Neural crest cell (in vitro differentiated cells): Measurements from ENCODE around the gene PAK4. TPM values are rescaled to one million over a fixed set of nuclear protein-coding genes. Genes with fewer than 3 reads are reported as not detected.
"Not testable (repeated sequence)": the region's sequence is repeated elsewhere in the genome, so short reads cannot be mapped to it uniquely, and the experiment has no call there.

Experiments
- DNase-seq: peaks from one replicate; pipeline ENCODE4 v3.0.0; 2021; ENCODE audit warnings: low read depth, mixed read lengths, low spot score
- H3K27ac Mint-ChIP-seq: one replicate; pipeline ENCODE4 v1.8.0; 2021; ENCODE audit warnings: mild to moderate bottlenecking, mixed read lengths; ENCODE audit not compliant: unreplicated experiment
- H3K27me3 Mint-ChIP-seq: 2 replicates; pipeline ENCODE4 v1.8.0; 2021; ENCODE audit warnings: low read depth, mild to moderate bottlenecking, mixed read lengths
- H3K36me3 Mint-ChIP-seq: 2 replicates; pipeline ENCODE4 v1.8.0; 2021; ENCODE audit warnings: low read depth, mild to moderate bottlenecking, mixed read lengths
- H3K4me1 Mint-ChIP-seq: 2 replicates; pipeline ENCODE4 v1.8.0; 2021; ENCODE audit warnings: mixed read lengths
- H3K4me3 Mint-ChIP-seq: one replicate; pipeline ENCODE4 v1.8.0; 2021; ENCODE audit warnings: mild to moderate bottlenecking, mixed read lengths
- H3K9me3 Mint-ChIP-seq: 2 replicates; pipeline ENCODE4 v1.8.0; 2021; ENCODE audit warnings: mixed read lengths
- CTCF ChIP-seq: fragments of 200-600 bp; sonication (generic); conservative IDR thresholded peaks from 2 replicates; pipeline ENCODE4 v1.5.0; 2021; ENCODE audit warnings: antibody characterized with exemption, mild to moderate bottlenecking
- total RNA-seq: library from RNA; stranded (reverse); gene quantifications from 2 replicates; pipeline ENCODE4 v1.2.1, GENCODE V29; 2021

Gene PAK4
- total RNA-seq, 1 donor from 2014 or later, result 54.4 TPM

GRCh38 chr19:39112338-39112890 is 13.2 kb upstream of the PAK4 start:
- no peak overlapping the region for H3K4me3 Mint-ChIP-seq
- no peak overlapping the region for H3K27ac Mint-ChIP-seq
- no peak for DNase-seq
- H3K9me3 Mint-ChIP-seq, result no peaks in the 10 kb centered on the region
- no peaks in the 10 kb centered on the region for H3K4me1 Mint-ChIP-seq
- H3K36me3 Mint-ChIP-seq, result no peaks in the 10 kb centered on the region
- H3K27me3 Mint-ChIP-seq, result peaks cover 6% of the 10 kb centered on the region
- TF ChIP-seq CTCF, result no peak

GRCh38 chr19:39113199-39113598 is 12.4 kb upstream of the PAK4 start:
- no peak for TF ChIP-seq CTCF
- no peak overlapping the region for H3K27ac Mint-ChIP-seq

GRCh38 chr19:39115105-39115847 is 10.3 kb upstream of the PAK4 start:
- H3K4me3 Mint-ChIP-seq, result no peak overlapping the region
- no peaks in the 10 kb centered on the region for H3K36me3 Mint-ChIP-seq
- no peaks in the 10 kb centered on the region for H3K9me3 Mint-ChIP-seq
- no peak for TF ChIP-seq CTCF
- H3K4me1 Mint-ChIP-seq, result no peaks in the 10 kb centered on the region
- H3K27ac Mint-ChIP-seq, result no peak overlapping the region
- peaks cover 8% of the 10 kb centered on the region for H3K27me3 Mint-ChIP-seq
- no peak for DNase-seq

More at GRCh38 chr19:39113199-39113598, 12.4 kb upstream of the PAK4 start:
- no peaks in the 10 kb centered on the region for H3K9me3 Mint-ChIP-seq
- H3K4me3 Mint-ChIP-seq, result no peak overlapping the region
- H3K4me1 Mint-ChIP-seq, result no peaks in the 10 kb centered on the region
- H3K36me3 Mint-ChIP-seq, result no peaks in the 10 kb centered on the region
- no peak for DNase-seq
- peaks cover 6% of the 10 kb centered on the region for H3K27me3 Mint-ChIP-seq

GRCh38 chr19:39117023-39117422 is 8.6 kb upstream of the PAK4 start:
- DNase-seq, H3K4me1 Mint-ChIP-seq, H3K9me3 Mint-ChIP-seq, H3K4me3 Mint-ChIP-seq, H3K27ac Mint-ChIP-seq, H3K36me3 Mint-ChIP-seq: not testable (repeated sequence)
- peaks cover 12% of the 10 kb centered on the region for H3K27me3 Mint-ChIP-seq

GRCh38 chr19:39119830-39120229 is 5.8 kb upstream of the PAK4 start:
- no peaks in the 10 kb centered on the region for H3K9me3 Mint-ChIP-seq
- H3K4me3 Mint-ChIP-seq, result no peak overlapping the region
- no peak for DNase-seq
- H3K4me1 Mint-ChIP-seq, result peaks cover 5% of the 10 kb centered on the region
- no peak for TF ChIP-seq CTCF
- no peaks in the 10 kb centered on the region for H3K36me3 Mint-ChIP-seq
- peaks cover 10% of the 10 kb centered on the region for H3K27me3 Mint-ChIP-seq
- H3K27ac Mint-ChIP-seq, result no peak overlapping the region
